Measurements from ENCODE around the gene IL36RN. TPM values are rescaled to one million over a fixed set of nuclear protein-coding genes. Genes with fewer than 3 reads are reported as not detected.
"Not testable (repeated sequence)": the region's sequence is repeated elsewhere in the genome, so short reads cannot be mapped to it uniquely, and the experiment has no call there.

IL36RN gene
- total RNA-seq, 1 donor = not detected

GRCh38 chr2:113091231-113091896 lies 32.4 kb downstream of the IL36RN start:
- no peak for TF ChIP-seq CTCF (IDR thresholded peaks at IDR 0.05; ENCODE audit: insufficient read depth, low read depth, low read length)
- no peak overlapping the region for H3K4me3 ChIP-seq (ENCODE audit: low read depth, low read length)
- no peak for DNase-seq (ENCODE audit: low read depth)

GRCh38 chr2:113092864-113093612 lies 34.0 kb downstream of the IL36RN start:
- H3K4me3 ChIP-seq (ENCODE audit: low read depth, low read length) = no peak overlapping the region
- TF ChIP-seq CTCF (IDR thresholded peaks at IDR 0.05; ENCODE audit: insufficient read depth, low read depth, low read length) = no peak
- DNase-seq (ENCODE audit: low read depth) = no peak

GRCh38 chr2:113093613-113093977 lies 34.6 kb downstream of the IL36RN start:
- H3K4me3 ChIP-seq (ENCODE audit: low read depth, low read length) = no peak overlapping the region
- no peak for TF ChIP-seq CTCF (IDR thresholded peaks at IDR 0.05; ENCODE audit: insufficient read depth, low read depth, low read length)
- no peak for DNase-seq (ENCODE audit: low read depth)

GRCh38 chr2:113096306-113096705 lies 37.3 kb downstream of the IL36RN start:
- DNase-seq (ENCODE audit: low read depth); H3K4me3 ChIP-seq (ENCODE audit: low read depth, low read length): not testable (repeated sequence)

- not testable (repeated sequence) for H3K4me3 ChIP-seq (ENCODE audit: low read depth, low read length); DNase-seq (ENCODE audit: low read depth)
Measured at GRCh38 chr2:113096842-113097618, 38.0 kb downstream of the IL36RN start.

GRCh38 chr2:113098041-113098440 lies 39.0 kb downstream of the IL36RN start:
- no peak for TF ChIP-seq CTCF (IDR thresholded peaks at IDR 0.05; ENCODE audit: insufficient read depth, low read depth, low read length)
- no peak overlapping the region for H3K4me3 ChIP-seq (ENCODE audit: low read depth, low read length)
- DNase-seq (ENCODE audit: low read depth) = no peak

- no peak for TF ChIP-seq CTCF (IDR thresholded peaks at IDR 0.05; ENCODE audit: insufficient read depth, low read depth, low read length)
- H3K4me3 ChIP-seq (ENCODE audit: low read depth, low read length) = no peak overlapping the region
Measured at GRCh38 chr2:113098532-113098931, 39.5 kb downstream of the IL36RN start.

More at GRCh38 chr2:113098532-113098931, 39.5 kb downstream of the IL36RN start:
- no peak for DNase-seq (ENCODE audit: low read depth)

Data from fibroblast of villous mesenchyme (primary cell).